ENCODE measurements around the gene ENO3.

ENO3 gene

DNA sequence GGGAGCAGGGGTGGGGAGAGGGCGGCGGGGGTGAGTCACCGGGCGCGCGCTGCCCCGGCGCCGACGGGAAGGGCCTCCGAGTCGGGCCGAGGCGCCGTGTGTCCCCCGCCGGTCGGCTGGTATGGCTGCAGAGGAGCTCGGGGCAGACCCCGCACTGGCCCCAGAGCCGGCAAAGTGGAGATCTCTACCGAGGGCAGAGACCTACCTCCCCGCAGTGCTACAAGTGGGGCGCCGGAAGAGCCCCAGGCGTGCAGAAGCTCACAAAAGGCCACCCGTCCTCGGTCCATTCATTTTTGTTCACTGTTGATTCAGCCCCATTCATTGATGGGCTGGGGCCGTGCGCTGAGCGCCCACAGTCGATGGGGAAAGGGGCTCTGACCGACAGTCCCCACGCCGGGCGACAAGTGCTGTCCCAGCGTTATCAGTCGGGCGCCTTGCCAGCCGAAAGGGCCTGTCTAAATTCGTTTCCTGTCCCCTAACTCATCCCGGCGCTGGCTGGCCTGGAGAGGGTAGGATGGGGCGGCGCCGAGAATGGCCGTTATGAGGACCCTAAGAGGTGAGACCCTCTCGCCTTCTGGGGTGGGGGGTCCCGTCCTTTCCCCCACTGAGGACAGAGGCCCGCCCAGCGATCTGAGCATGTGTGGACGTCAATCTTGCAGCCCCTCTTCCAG, 709 bp upstream of the ENO3 start:
- DNase-seq (ENCODE audit: low spot score), result no peak
- H3K4me2 ChIP-seq (ENCODE audit: insufficient read depth, low read length, poor library complexity, severe bottlenecking), result peak overlapping the region; percentile 89
- peak overlapping the region; percentile 100 for H3K27ac ChIP-seq (replicated peaks; ENCODE audit: low read length)
- H3K9ac ChIP-seq (ENCODE audit: low read depth, low read length, poor library complexity), result peak overlapping the region; percentile 87
- no peaks in the 10 kb centered on the region for H3K9me3 ChIP-seq (replicated peaks in 1 of 2; ENCODE audit: control insufficient read depth in 2 of 2, insufficient read depth in 1 of 2, low read depth in 1 of 2, low read length in 2 of 2)
- H2BK5ac ChIP-seq (ENCODE audit: low read length), result peak overlapping the region; percentile 100
- H2BK12ac ChIP-seq (ENCODE audit: low read length), result no peak overlapping the region
- peaks cover 5% of the 10 kb centered on the region for H3K79me1 ChIP-seq (ENCODE audit: low read depth, low read length)
- H3K4me1 ChIP-seq (ENCODE audit: control insufficient read depth in 2 of 2, insufficient read depth in 1 of 2, low read depth in 1 of 2, low read length in 2 of 2), result peaks cover 17 to 22% of the 10 kb centered on the region in 2 donors
- H3K4ac ChIP-seq (ENCODE audit: low read length), result peak overlapping the region; percentile 66
- peak overlapping the region; percentile 93 for H4K91ac ChIP-seq (ENCODE audit: low read depth, low read length, poor library complexity)
- H3K27me3 ChIP-seq (ENCODE audit: control insufficient read depth in 3 of 3, insufficient read depth in 3 of 3, low read depth in 1 of 3, low read length in 3 of 3), result no peaks in the 10 kb centered on the region
- peak overlapping the region; percentile 83 for H2BK15ac ChIP-seq (ENCODE audit: low read length)
- peak overlapping the region; percentile 61 for H2AFZ ChIP-seq (ENCODE audit: low read length)
- H3K18ac ChIP-seq (ENCODE audit: low read length), result peak overlapping the region; percentile 100
- peak overlapping the region; percentile 67 for H3K14ac ChIP-seq (ENCODE audit: low read length)
- WGBS, 2 donors (ENCODE audit: extremely low coverage in 2 of 2, insufficient read length in 2 of 2, insufficient replicate concordance in 1 of 2), result no CpG with 5 or more reads among the region's 52 CpGs
- H3K36me3 ChIP-seq (replicated peaks in 1 of 2; ENCODE audit: control insufficient read depth in 2 of 2, insufficient read depth in 2 of 2, low read length in 2 of 2), result peaks cover 12 to 19% of the 10 kb centered on the region in 2 donors
- H3K4me3 ChIP-seq (ENCODE audit: low read length in 2 of 2), result peak overlapping the region; percentile 80 to 100
- peak overlapping the region; percentile 86 for H3K23ac ChIP-seq (ENCODE audit: low read depth, low read length, poor library complexity)
- H4K8ac ChIP-seq (ENCODE audit: low read depth, low read length), result no peak overlapping the region
- peak overlapping the region; percentile 95 for H2BK120ac ChIP-seq (ENCODE audit: low read depth, low read length)
- H2AK5ac ChIP-seq (ENCODE audit: low read depth, low read length), result peak overlapping the region; percentile 100

DNA sequence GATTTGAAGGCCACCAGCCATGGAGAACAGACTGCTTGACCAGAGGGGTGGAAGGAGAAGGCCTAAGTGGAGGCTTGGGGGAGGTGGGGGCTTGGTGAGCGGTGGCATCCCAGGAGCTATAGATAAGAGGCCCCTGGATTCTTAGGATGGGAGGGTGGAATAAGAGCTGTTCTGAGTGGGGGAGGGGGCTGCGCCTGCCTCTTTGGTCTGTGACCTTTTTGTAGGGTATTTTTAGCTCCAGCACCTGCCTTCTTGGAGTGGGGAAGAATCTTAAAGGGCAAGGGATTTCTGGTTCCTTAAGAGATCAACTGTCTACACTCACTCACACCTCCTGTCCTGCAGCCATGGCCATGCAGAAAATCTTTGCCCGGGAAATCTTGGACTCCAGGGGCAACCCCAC, 567 bp downstream of the ENO3 start:
- H4K91ac ChIP-seq (ENCODE audit: low read depth, low read length, poor library complexity), result peak overlapping the region; percentile 19
- no peaks in the 10 kb centered on the region for H3K9me3 ChIP-seq (replicated peaks in 1 of 2; ENCODE audit: control insufficient read depth in 2 of 2, insufficient read depth in 1 of 2, low read depth in 1 of 2, low read length in 2 of 2)
- no peak overlapping the region for H4K8ac ChIP-seq (ENCODE audit: low read depth, low read length)
- peak overlapping the region; percentile 100 for H3K27ac ChIP-seq (replicated peaks; ENCODE audit: low read length)
- peak overlapping the region; percentile 69 to 100 for H3K4me3 ChIP-seq (ENCODE audit: low read length in 2 of 2)
- peak overlapping the region; percentile 63 for H2AK5ac ChIP-seq (ENCODE audit: low read depth, low read length)
- H3K23ac ChIP-seq (ENCODE audit: low read depth, low read length, poor library complexity), result no peak overlapping the region
- peak overlapping the region; percentile 35 for H2BK120ac ChIP-seq (ENCODE audit: low read depth, low read length)
- H3K18ac ChIP-seq (ENCODE audit: low read length), result peak overlapping the region; percentile 88
- H3K79me1 ChIP-seq (ENCODE audit: low read depth, low read length), result no peaks in the 10 kb centered on the region
- peak overlapping the region; percentile 89 for H3K4me2 ChIP-seq (ENCODE audit: insufficient read depth, low read length, poor library complexity, severe bottlenecking)
- H3K14ac ChIP-seq (ENCODE audit: low read length), result no peak overlapping the region
- peaks cover 13 to 18% of the 10 kb centered on the region in 2 donors for H3K4me1 ChIP-seq (ENCODE audit: control insufficient read depth in 2 of 2, insufficient read depth in 1 of 2, low read depth in 1 of 2, low read length in 2 of 2)
- H3K27me3 ChIP-seq (ENCODE audit: control insufficient read depth in 3 of 3, insufficient read depth in 3 of 3, low read depth in 1 of 3, low read length in 3 of 3), result no peaks in the 10 kb centered on the region
- peaks cover 0 to 16% of the 10 kb centered on the region in 2 donors for H3K36me3 ChIP-seq (replicated peaks in 1 of 2; ENCODE audit: control insufficient read depth in 2 of 2, insufficient read depth in 2 of 2, low read length in 2 of 2)
- H2BK5ac ChIP-seq (ENCODE audit: low read length), result peak overlapping the region; percentile 72
- peak overlapping the region; percentile 11 for H2BK12ac ChIP-seq (ENCODE audit: low read length)
- no peak overlapping the region for H3K9ac ChIP-seq (ENCODE audit: low read depth, low read length, poor library complexity)
- H2AFZ ChIP-seq (ENCODE audit: low read length), result peak overlapping the region; percentile 61
- DNase-seq (ENCODE audit: low spot score), result no peak
- WGBS, 2 donors (ENCODE audit: extremely low coverage in 2 of 2, insufficient read length in 2 of 2, insufficient replicate concordance in 1 of 2), result no CpG with 5 or more reads among the region's 3 CpGs
- H3K4ac ChIP-seq (ENCODE audit: low read length), result no peak overlapping the region
- H2BK15ac ChIP-seq (ENCODE audit: low read length), result no peak overlapping the region

DNA sequence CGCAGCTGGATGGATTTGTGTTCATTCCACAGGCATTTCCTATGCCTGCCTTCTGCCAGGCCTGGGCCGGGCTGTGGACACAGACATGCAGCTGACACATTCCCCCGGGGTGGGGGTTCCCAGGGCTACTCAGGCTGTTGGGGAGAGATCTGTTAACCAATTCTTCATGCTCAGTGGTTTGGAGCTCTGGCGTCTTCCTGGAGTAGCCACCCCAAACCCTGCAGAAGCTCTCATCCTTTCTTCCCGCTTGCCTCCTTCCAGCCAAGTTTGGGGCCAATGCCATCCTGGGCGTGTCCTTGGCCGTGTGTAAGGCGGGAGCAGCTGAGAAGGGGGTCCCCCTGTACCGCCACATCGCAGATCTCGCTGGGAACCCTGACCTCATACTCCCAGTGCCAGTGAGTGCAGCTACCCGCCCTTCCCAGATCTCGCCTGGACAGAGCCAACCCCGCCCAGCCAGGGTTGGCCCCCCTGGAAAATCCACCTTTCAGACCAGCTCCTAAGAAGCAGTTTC, 2.6 kb downstream of the ENO3 start:
- peak overlapping the region; percentile 30 for H2AK5ac ChIP-seq (ENCODE audit: low read depth, low read length)
- H3K4me2 ChIP-seq (ENCODE audit: insufficient read depth, low read length, poor library complexity, severe bottlenecking), result no peak overlapping the region
- H3K9me3 ChIP-seq (replicated peaks in 1 of 2; ENCODE audit: control insufficient read depth in 2 of 2, insufficient read depth in 1 of 2, low read depth in 1 of 2, low read length in 2 of 2), result no peaks in the 10 kb centered on the region
- H3K9ac ChIP-seq (ENCODE audit: low read depth, low read length, poor library complexity), result no peak overlapping the region
- no peak overlapping the region for H3K27ac ChIP-seq (replicated peaks; ENCODE audit: low read length)
- H2BK15ac ChIP-seq (ENCODE audit: low read length), result no peak overlapping the region
- H3K4ac ChIP-seq (ENCODE audit: low read length), result no peak overlapping the region
- H2BK5ac ChIP-seq (ENCODE audit: low read length), result no peak overlapping the region
- H3K4me1 ChIP-seq (ENCODE audit: control insufficient read depth in 2 of 2, insufficient read depth in 1 of 2, low read depth in 1 of 2, low read length in 2 of 2), result peaks cover 11 to 14% of the 10 kb centered on the region in 2 donors
- no peak overlapping the region for H4K8ac ChIP-seq (ENCODE audit: low read depth, low read length)
- H4K91ac ChIP-seq (ENCODE audit: low read depth, low read length, poor library complexity), result no peak overlapping the region
- H3K18ac ChIP-seq (ENCODE audit: low read length), result no peak overlapping the region
- H3K36me3 ChIP-seq (replicated peaks in 1 of 2; ENCODE audit: control insufficient read depth in 2 of 2, insufficient read depth in 2 of 2, low read length in 2 of 2), result peaks cover 5 to 24% of the 10 kb centered on the region in 2 donors
- no peak overlapping the region for H2BK12ac ChIP-seq (ENCODE audit: low read length)
- H2AFZ ChIP-seq (ENCODE audit: low read length), result no peak overlapping the region
- no peak overlapping the region for H3K4me3 ChIP-seq (ENCODE audit: low read length in 2 of 2)
- no peak overlapping the region for H3K14ac ChIP-seq (ENCODE audit: low read length)
- H3K79me1 ChIP-seq (ENCODE audit: low read depth, low read length), result no peaks in the 10 kb centered on the region
- H3K27me3 ChIP-seq (ENCODE audit: control insufficient read depth in 3 of 3, insufficient read depth in 3 of 3, low read depth in 1 of 3, low read length in 3 of 3), result no peaks in the 10 kb centered on the region
- H2BK120ac ChIP-seq (ENCODE audit: low read depth, low read length), result no peak overlapping the region
- no peak overlapping the region for H3K23ac ChIP-seq (ENCODE audit: low read depth, low read length, poor library complexity)
- DNase-seq (ENCODE audit: low spot score), result no peak
- WGBS, 2 donors (ENCODE audit: extremely low coverage in 2 of 2, insufficient read length in 2 of 2, insufficient replicate concordance in 1 of 2), result no CpG with 5 or more reads among the region's 14 CpGs

DNA sequence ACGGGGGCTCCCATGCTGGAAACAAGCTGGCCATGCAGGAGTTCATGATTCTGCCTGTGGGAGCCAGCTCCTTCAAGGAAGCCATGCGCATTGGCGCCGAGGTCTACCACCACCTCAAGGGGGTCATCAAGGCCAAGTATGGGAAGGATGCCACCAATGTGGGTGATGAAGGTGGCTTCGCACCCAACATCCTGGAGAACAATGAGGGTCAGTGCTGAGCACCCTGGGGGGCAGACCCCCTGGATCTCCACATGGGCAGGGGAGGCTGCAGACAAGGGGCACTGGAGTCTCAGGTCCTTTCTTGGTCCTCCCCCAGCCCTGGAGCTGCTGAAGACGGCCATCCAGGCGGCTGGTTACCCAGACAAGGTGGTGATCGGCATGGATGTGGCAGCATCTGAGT, 4.2 kb downstream of the ENO3 start:
- H2AFZ ChIP-seq (ENCODE audit: low read length), result no peak overlapping the region
- H3K18ac ChIP-seq (ENCODE audit: low read length), result no peak overlapping the region
- WGBS, 2 donors (ENCODE audit: extremely low coverage in 2 of 2, insufficient read length in 2 of 2, insufficient replicate concordance in 1 of 2), result no CpG with 5 or more reads among the region's 8 CpGs
- no peaks in the 10 kb centered on the region for H3K27me3 ChIP-seq (ENCODE audit: control insufficient read depth in 3 of 3, insufficient read depth in 3 of 3, low read depth in 1 of 3, low read length in 3 of 3)
- H3K4me1 ChIP-seq (ENCODE audit: control insufficient read depth in 2 of 2, insufficient read depth in 1 of 2, low read depth in 1 of 2, low read length in 2 of 2), result peaks cover 11 to 14% of the 10 kb centered on the region in 2 donors
- H3K4ac ChIP-seq (ENCODE audit: low read length), result no peak overlapping the region
- no peak overlapping the region for H4K91ac ChIP-seq (ENCODE audit: low read depth, low read length, poor library complexity)
- peak overlapping the region in 1 of 2 donors; percentile 30 for H3K4me3 ChIP-seq (ENCODE audit: low read length in 2 of 2)
- no peak overlapping the region for H3K4me2 ChIP-seq (ENCODE audit: insufficient read depth, low read length, poor library complexity, severe bottlenecking)
- H4K8ac ChIP-seq (ENCODE audit: low read depth, low read length), result no peak overlapping the region
- no peak overlapping the region for H2BK5ac ChIP-seq (ENCODE audit: low read length)
- no peaks in the 10 kb centered on the region for H3K9me3 ChIP-seq (replicated peaks in 1 of 2; ENCODE audit: control insufficient read depth in 2 of 2, insufficient read depth in 1 of 2, low read depth in 1 of 2, low read length in 2 of 2)
- H3K9ac ChIP-seq (ENCODE audit: low read depth, low read length, poor library complexity), result no peak overlapping the region
- no peak overlapping the region for H2BK15ac ChIP-seq (ENCODE audit: low read length)
- no peak overlapping the region for H2BK12ac ChIP-seq (ENCODE audit: low read length)
- no peak overlapping the region for H3K27ac ChIP-seq (replicated peaks; ENCODE audit: low read length)
- H2BK120ac ChIP-seq (ENCODE audit: low read depth, low read length), result no peak overlapping the region
- H3K23ac ChIP-seq (ENCODE audit: low read depth, low read length, poor library complexity), result no peak overlapping the region
- no peaks in the 10 kb centered on the region for H3K79me1 ChIP-seq (ENCODE audit: low read depth, low read length)
- H2AK5ac ChIP-seq (ENCODE audit: low read depth, low read length), result no peak overlapping the region
- H3K14ac ChIP-seq (ENCODE audit: low read length), result no peak overlapping the region
- no peak for DNase-seq (ENCODE audit: low spot score)
- peaks cover 14 to 37% of the 10 kb centered on the region in 2 donors for H3K36me3 ChIP-seq (replicated peaks in 1 of 2; ENCODE audit: control insufficient read depth in 2 of 2, insufficient read depth in 2 of 2, low read length in 2 of 2)

Measured in neuronal stem cell (in vitro differentiated cells).